ENCODE data around the gene CDO1. TPM values are rescaled to one million over a fixed set of nuclear protein-coding genes. Genes with fewer than 3 reads are reported as not detected.

Gene CDO1
- total RNA-seq, 1 donor from 2014 or later: 20.1 TPM

DNA sequence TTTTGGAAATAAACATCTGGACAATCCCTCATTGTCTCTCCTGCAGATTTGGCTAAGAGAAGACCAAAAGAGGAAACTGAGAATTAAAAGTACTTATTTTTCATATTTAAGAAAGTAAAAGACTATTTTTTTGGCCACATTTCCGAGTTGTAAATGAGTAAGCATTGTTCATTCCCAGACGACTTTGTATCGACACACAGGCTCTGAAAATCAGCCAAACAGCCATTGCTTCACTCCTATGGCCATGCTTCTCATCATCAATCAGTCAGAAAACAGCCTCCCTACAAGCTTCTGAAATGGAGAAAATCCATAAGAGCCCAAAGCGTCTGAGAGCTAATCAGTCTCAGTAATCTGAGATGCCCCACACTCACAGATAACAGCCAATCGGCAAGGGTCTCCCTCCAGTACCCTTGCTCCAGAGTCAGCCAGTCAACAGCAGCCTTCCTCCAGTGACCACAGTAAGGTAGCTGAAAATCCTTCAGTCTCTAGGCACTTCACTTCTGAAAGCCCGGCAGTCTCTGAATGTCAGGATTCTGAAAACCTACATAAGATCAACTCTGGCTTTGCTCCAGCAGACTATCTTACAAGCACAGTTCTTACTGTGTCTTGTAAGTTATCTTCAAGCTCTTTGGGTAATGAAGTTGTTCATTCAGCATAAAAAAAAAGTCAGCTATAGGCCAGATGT, 30.9 kb downstream of the CDO1 start:
- Histone ChIP-seq H3K27ac (no peak overlapping the region), H3K9me3 (no peaks in the 10 kb centered on the region), H3K4me3 (no peak overlapping the region), H3K27me3 (peaks cover under 1% of the 10 kb centered on the region), H3K4me1 (no peaks in the 10 kb centered on the region), H3K36me3 (no peaks in the 10 kb centered on the region)
- TF ChIP-seq, protein P1, sequence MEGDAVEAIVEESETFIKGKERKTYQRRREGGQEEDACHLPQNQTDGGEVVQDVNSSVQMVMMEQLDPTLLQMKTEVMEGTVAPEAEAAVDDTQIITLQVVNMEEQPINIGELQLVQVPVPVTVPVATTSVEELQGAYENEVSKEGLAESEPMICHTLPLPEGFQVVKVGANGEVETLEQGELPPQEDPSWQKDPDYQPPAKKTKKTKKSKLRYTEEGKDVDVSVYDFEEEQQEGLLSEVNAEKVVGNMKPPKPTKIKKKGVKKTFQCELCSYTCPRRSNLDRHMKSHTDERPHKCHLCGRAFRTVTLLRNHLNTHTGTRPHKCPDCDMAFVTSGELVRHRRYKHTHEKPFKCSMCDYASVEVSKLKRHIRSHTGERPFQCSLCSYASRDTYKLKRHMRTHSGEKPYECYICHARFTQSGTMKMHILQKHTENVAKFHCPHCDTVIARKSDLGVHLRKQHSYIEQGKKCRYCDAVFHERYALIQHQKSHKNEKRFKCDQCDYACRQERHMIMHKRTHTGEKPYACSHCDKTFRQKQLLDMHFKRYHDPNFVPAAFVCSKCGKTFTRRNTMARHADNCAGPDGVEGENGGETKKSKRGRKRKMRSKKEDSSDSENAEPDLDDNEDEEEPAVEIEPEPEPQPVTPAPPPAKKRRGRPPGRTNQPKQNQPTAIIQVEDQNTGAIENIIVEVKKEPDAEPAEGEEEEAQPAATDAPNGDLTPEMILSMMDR (IDR thresholded peaks at IDR 0.05): no peak
- DNase-seq (no peak), ATAC-seq (no peak)
- intact Hi-C loops (cut with DNase I): no loop called here

DNA sequence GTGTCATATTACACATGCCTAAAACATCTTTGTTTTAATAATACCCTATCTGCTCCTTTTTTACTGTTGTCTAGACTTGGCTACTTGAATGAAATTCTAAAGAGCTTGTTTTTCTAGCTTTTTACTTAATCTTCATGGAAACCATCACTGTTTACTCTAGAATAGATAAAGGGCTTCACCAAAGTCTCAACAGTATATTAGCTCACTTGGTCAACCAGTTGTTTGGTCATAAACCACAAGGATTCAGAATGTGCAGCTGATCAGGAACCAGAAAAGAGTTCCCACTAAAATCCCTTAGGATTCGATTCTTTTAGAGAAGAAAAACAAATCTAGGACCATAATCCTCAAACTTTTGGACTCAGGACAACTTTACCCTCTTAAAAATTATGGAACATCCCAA, 38.0 kb downstream of the CDO1 start:
- no peak for ATAC-seq
- H3K9me3 ChIP-seq: no peaks in the 10 kb centered on the region
- H3K4me1 ChIP-seq: no peaks in the 10 kb centered on the region
- H3K27me3 ChIP-seq: no peaks in the 10 kb centered on the region
- TF ChIP-seq, protein P1 (IDR thresholded peaks at IDR 0.05): no peak
- no peak for DNase-seq
- no peak overlapping the region for H3K4me3 ChIP-seq
- no peak overlapping the region for H3K27ac ChIP-seq
- H3K36me3 ChIP-seq: no peaks in the 10 kb centered on the region
- intact Hi-C loops (cut with DNase I): no loop called here

DNA sequence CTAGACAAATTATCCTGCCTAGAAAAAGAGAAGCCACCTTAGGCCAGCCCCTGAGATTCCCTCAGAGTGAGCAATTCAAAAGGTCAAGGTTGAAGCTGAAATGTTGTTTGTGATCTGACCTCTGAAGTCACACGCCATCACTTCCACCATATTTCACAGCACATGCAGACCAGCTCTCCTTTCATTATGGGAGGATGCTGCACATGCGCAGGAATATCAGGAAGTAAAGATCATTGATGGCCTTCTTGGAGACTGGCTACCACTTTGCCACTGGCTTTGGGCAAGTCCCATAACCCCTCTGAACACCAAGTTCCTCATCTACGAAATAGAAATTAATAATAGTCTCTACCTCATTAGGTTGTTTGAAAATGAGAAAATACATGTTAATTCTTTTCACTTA, 39.5 kb downstream of the CDO1 start:
- no peak for ATAC-seq
- H3K36me3 ChIP-seq: no peaks in the 10 kb centered on the region
- H3K4me3 ChIP-seq: no peak overlapping the region

DNA sequence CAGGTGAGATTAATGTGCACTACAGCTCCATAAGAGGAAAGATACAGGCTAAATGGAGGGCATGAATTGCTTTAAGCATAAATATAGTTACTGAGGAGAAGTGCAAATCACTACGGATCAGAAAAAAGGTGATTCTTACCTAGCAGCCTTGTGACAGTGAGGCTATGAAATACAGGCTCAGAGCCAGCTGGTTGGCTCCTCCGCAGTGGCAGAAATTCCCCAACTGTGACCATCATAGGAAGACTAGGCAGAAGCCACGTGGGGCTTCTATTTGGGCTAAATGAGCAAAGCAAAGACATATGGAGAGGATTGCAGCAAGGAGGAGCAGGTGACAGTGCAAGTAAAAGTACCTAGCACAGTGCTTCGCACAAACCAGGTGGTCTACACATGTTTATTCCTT, 40.5 kb downstream of the CDO1 start:
- no peak for DNase-seq
- Histone ChIP-seq H3K4me1 (no peaks in the 10 kb centered on the region), H3K9me3 (no peaks in the 10 kb centered on the region), H3K27me3 (no peaks in the 10 kb centered on the region), H3K36me3 (no peaks in the 10 kb centered on the region), H3K4me3 (no peak overlapping the region), H3K27ac (no peak overlapping the region)
- intact Hi-C loops (cut with DNase I): no loop called here
- no peak for ATAC-seq
- TF ChIP-seq, protein P1 (IDR thresholded peaks at IDR 0.05): no peak

More for the DNA sequence above, 39.5 kb downstream of the CDO1 start:
- Histone ChIP-seq H3K27me3 (no peaks in the 10 kb centered on the region), H3K9me3 (no peaks in the 10 kb centered on the region), H3K27ac (no peak overlapping the region), H3K4me1 (no peaks in the 10 kb centered on the region)
- DNase-seq: no peak
- intact Hi-C loops (cut with DNase I): no loop called here
- TF ChIP-seq, protein P1 (IDR thresholded peaks at IDR 0.05): no peak

DNA sequence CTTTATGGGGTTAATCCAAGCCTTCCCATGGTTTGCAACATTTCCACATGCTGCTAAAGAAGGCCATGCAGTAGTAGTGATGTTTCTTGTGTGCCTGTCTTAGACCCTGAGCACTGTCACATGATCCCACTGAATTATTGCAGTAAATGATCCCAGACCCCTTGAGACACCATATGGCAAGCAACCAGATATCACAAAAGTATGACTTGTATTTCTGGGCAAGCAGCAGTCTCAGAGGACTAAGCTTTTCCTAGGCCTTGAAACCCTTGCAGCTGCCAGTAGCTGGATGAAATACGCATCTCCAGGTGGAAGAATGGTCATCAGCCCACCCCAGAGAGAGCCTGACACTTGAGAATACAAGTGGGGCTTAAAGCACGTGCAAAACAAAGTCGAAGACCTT, 41.8 kb downstream of the CDO1 start:
- DNase-seq (no peak), ATAC-seq (no peak)
- Histone ChIP-seq H3K36me3 (no peaks in the 10 kb centered on the region), H3K27me3 (no peaks in the 10 kb centered on the region), H3K4me1 (no peaks in the 10 kb centered on the region), H3K9me3 (no peaks in the 10 kb centered on the region), H3K27ac (no peak overlapping the region), H3K4me3 (no peak overlapping the region)
- intact Hi-C loops (cut with DNase I): no loop called here
- TF ChIP-seq, protein P1 (IDR thresholded peaks at IDR 0.05): no peak

Measured in upper lobe of right lung (tissue), 1 donor.